IPS-18c (cell line): Measurements from ENCODE around the gene FGF2.
A peak's percentile ranks its signal among the peaks of the same experiment; 100 is the strongest.
"Not testable (repeated sequence)": the region's sequence is repeated elsewhere in the genome, so short reads cannot be mapped to it uniquely, and the experiment has no call there.

ENCODE experiments used
- H3K4me3 ChIP-seq: 2 replicates; pipeline ENCODE4 v1.7.0; 2013; ENCODE audit warnings: low read depth, mild to moderate bottlenecking, low read length, moderate library complexity; ENCODE audit not compliant: insufficient read depth
- H3K9me3 ChIP-seq: one replicate; pipeline ENCODE4 v1.6.1; 2013; ENCODE audit warnings: mild to moderate bottlenecking, low read length, moderate library complexity; ENCODE audit not compliant: control insufficient read depth, insufficient read depth

FGF2 gene

GRCh38 chr4:122826553-122827257 is at the start of gene FGF2:
Gene FGF2, plus strand, starts transcription at chr4:122826831. Its CDS starts 344 bp downstream, at chr4:122827175.
- H3K4me3 ChIP-seq, result peak within 1 kb of the TSS; percentile 85
- no peaks in the 10 kb centered on the region for H3K9me3 ChIP-seq

- Histone ChIP-seq H3K4me3 (no peak overlapping the region), H3K9me3 (no peaks in the 10 kb centered on the region)
Measured at GRCh38 chr4:122776916-122777315, 49.7 kb upstream of the FGF2 start.

GRCh38 chr4:122777846-122778673 is 48.6 kb upstream of the FGF2 start:
- H3K4me3 ChIP-seq, result no peak overlapping the region
- H3K9me3 ChIP-seq, result no peaks in the 10 kb centered on the region

DNA sequence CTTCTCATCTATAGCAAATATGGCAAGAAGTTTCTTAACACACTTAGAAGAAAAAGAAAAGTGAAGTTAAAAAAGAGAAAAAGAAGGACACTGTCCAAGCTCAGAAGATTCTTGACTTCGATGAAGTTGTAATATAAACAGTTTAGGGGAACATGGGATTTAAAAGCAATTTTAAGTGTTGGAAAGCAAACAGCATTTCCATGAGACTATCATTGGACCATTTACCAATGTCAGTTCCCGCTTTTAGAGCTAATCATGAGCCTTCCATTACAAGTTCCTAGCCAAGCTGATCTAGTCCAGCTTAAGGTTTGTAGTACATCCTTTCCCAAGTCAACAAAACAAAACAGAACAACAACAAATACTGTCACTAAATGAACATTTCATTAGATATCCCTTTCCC is 45.1 kb upstream of the FGF2 start:
- Histone ChIP-seq H3K4me3 (no peak overlapping the region), H3K9me3 (no peaks in the 10 kb centered on the region)

GRCh38 chr4:122783301-122784215 is 43.1 kb upstream of the FGF2 start:
- H3K4me3 ChIP-seq, result no peak overlapping the region
- no peaks in the 10 kb centered on the region for H3K9me3 ChIP-seq

- H3K4me3 ChIP-seq, result no peak overlapping the region
- no peaks in the 10 kb centered on the region for H3K9me3 ChIP-seq
Measured at GRCh38 chr4:122784261-122784660, 42.4 kb upstream of the FGF2 start.

- Histone ChIP-seq H3K9me3 (no peaks in the 10 kb centered on the region), H3K4me3 (no peak overlapping the region)
Measured at GRCh38 chr4:122785099-122785498, 41.5 kb upstream of the FGF2 start.

DNA sequence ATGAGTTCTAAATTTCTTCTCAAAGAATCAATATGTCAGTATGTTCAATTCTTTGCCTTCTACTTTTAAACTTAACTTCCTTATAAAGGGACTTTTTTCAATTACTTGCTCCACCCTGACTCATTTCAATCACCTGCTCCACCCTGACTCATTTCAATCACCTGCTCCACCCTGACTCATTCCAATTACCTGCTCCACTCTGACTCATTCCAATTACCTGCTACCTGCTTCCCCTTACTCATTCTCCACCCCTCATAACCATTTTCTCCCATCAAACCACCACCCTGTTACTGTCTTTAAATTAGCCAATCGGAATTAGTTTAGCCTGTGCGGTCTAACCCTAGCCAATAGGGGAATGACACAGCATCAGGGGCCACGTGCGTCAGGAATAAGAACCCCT is 40.3 kb upstream of the FGF2 start:
- not testable (repeated sequence) for H3K9me3 ChIP-seq, H3K4me3 ChIP-seq

DNA sequence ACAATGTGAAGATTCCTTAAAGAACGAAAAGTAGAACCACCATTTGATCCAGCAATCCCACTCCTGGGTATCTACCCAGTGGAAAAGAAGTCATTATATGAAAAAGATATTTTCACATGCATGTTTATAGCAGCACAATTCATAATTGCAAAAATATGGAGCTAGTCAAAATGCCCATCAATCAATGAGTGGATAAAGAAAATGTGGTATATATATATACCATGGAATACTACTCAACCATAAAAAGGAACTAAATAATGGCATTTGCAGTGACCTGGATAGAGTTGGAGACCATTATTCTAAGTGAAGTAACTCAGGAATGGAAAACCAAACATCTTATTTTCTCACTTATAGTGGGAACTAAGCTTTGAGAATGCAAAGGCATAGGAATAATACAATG is 39.7 kb upstream of the FGF2 start:
- H3K9me3 ChIP-seq, H3K4me3 ChIP-seq: not testable (repeated sequence)

DNA sequence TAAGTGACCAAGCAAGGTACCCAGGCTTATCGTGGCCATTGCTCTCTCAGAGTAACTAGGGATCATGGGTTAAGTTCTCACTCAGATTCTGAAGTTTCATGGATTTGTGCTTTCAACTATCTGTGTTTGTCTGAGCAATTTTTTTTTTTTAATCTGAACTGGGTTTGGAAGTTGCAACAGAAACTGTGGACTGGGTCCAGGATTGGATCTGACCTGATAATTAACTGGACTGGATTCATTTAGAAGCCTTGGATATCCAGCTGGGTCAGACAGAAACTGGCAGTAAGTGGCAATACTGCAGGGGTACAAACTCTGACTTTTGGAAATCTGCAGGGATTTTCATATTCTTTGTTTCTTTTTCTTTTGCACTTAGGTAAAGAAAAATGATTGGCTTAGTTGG is 38.7 kb upstream of the FGF2 start:
- H3K4me3 ChIP-seq, result no peak overlapping the region
- no peaks in the 10 kb centered on the region for H3K9me3 ChIP-seq

- Histone ChIP-seq H3K4me3 (no peak overlapping the region), H3K9me3 (no peaks in the 10 kb centered on the region)
Measured at GRCh38 chr4:122788935-122789334, 37.7 kb upstream of the FGF2 start.

- H3K4me3 ChIP-seq, result no peak overlapping the region
- H3K9me3 ChIP-seq, result no peaks in the 10 kb centered on the region
Measured at GRCh38 chr4:122793811-122794210, 32.8 kb upstream of the FGF2 start.

DNA sequence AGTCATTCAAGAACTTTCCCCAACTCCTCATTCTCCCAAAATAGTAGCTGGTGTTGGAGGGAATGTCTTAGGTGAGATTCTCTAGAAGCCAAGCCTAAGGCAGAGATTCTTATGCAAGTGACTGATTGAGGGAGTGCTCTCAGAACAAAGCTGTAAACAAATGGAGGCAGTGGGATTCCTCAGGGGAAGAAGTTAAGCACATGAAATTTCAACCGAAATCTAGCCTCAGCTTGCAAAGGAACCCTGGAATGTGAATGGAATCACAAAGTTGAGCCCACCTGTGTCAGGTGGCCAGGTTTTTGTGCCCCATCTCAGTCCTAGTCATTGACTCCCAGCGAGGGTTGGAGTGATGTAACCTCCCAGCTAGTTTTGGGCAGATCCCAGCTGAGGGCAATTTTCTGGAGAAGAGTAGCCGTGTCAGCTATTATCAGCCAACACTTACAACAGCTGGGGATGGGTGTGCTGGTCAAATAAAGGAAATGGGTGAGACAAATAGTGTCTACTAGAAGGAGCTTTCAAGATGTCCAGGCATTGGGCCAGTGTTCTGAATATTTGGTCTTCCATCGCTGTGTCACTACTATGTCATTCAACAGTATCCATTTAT is 29.7 kb upstream of the FGF2 start:
- H3K9me3 ChIP-seq, result no peaks in the 10 kb centered on the region
- H3K4me3 ChIP-seq, result no peak overlapping the region

DNA sequence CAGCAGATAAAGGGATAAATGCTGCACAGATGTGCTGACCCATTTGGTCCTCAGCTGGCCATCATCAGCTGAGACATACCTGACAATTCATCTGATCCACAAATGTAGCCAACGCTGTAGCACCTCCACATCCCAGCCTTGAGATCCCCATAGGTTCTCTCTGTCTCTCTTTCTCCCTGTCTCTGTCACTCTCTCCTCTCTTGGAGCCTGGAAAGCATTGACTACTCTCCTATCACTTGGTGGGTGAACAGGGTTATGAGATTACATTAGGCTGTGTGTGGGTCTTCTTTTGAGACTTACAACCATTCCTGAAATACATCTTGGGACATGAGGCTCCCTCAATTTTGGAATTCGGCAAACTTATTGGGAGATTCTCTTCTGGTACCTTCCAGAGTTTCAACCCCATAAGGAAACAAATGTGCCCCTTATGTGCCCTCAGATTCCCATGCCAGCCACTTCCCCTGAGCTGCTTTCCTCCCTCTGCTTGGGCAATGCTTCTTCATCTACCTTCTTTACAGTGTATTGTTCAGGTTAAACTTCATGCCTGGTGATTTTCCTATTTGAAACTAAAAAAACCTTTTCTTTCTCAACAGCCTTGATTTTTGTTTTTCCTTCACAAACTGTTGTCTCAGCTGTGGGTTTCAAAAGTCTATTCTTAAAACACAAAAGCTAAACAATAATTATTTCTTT is 29.1 kb upstream of the FGF2 start:
- Histone ChIP-seq H3K4me3 (no peak overlapping the region), H3K9me3 (no peaks in the 10 kb centered on the region)

DNA sequence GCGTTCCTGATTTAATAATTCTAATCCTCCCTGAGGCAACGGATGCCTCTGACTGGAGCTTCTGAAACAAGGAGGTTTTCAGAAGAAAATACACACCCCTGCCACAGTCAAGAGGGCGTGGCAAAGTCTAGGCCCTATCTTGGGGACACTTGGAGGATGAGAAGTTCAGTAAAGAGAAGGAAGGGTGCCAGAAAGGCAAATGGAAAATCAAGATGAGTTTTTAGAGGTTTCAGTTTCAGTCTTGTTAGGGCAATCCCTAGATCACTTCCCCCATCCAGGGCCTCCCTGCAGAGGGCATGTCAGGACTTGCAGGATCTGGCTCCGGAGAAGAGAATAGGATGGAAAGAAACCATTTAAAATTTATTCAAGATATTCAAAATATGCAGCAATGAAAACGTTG is 28.5 kb upstream of the FGF2 start:
- Histone ChIP-seq H3K9me3 (no peaks in the 10 kb centered on the region), H3K4me3 (no peak overlapping the region)

GRCh38 chr4:122798917-122799316 is 27.7 kb upstream of the FGF2 start:
- H3K9me3 ChIP-seq, result no peaks in the 10 kb centered on the region
- H3K4me3 ChIP-seq, result no peak overlapping the region

GRCh38 chr4:122803788-122804208 is 22.8 kb upstream of the FGF2 start:
- H3K4me3 ChIP-seq, result no peak overlapping the region
- peaks cover 2% of the 10 kb centered on the region for H3K9me3 ChIP-seq
